Skeletal muscle cell (primary cell): ENCODE data around the gene RAB11FIP4.

Experiments
- DNase-seq: peaks from one replicate; pipeline ENCODE4 v3.0.0-alpha.2; 2010; ENCODE audit warnings: low read depth
- H3K4me3 ChIP-seq: 2 replicates; pipeline ENCODE4 v1.5.1; 2011; ENCODE audit warnings: low read depth, mild to moderate bottlenecking, control low read depth, low read length, moderate library complexity

Gene RAB11FIP4

GRCh38 chr17:31512104-31512740 is 120.7 kb downstream of the RAB11FIP4 start:
- DNase-seq: no peak
- H3K4me3 ChIP-seq: no peak overlapping the region

GRCh38 chr17:31512796-31513195 is 121.3 kb downstream of the RAB11FIP4 start:
- DNase-seq: no peak
- H3K4me3 ChIP-seq: no peak overlapping the region

GRCh38 chr17:31513731-31514427 is 122.4 kb downstream of the RAB11FIP4 start:
- no peak for DNase-seq
- H3K4me3 ChIP-seq: no peak overlapping the region

- no peak overlapping the region for H3K4me3 ChIP-seq
These were observed 123.8 kb downstream of the RAB11FIP4 start for GRCh38 chr17:31515267-31515666.

GRCh38 chr17:31517524-31517923 is 126.0 kb downstream of the RAB11FIP4 start:
- DNase-seq: no peak
- no peak overlapping the region for H3K4me3 ChIP-seq

More at GRCh38 chr17:31515267-31515666, 123.8 kb downstream of the RAB11FIP4 start:
- no peak for DNase-seq

GRCh38 chr17:31518478-31518877 is 127.0 kb downstream of the RAB11FIP4 start:
- DNase-seq: no peak
- no peak overlapping the region for H3K4me3 ChIP-seq

- no peak overlapping the region for H3K4me3 ChIP-seq
- DNase-seq: no peak
These were observed 130.3 kb downstream of the RAB11FIP4 start for GRCh38 chr17:31521632-31522283.

- no peak overlapping the region for H3K4me3 ChIP-seq
- DNase-seq: no peak
These were observed 130.9 kb downstream of the RAB11FIP4 start for GRCh38 chr17:31522284-31522931.

- no peak for DNase-seq
- H3K4me3 ChIP-seq: no peak overlapping the region
These were observed 131.6 kb downstream of the RAB11FIP4 start for GRCh38 chr17:31522987-31523495.

GRCh38 chr17:31523862-31524730 is 132.6 kb downstream of the RAB11FIP4 start:
- no peak for DNase-seq
- H3K4me3 ChIP-seq: no peak overlapping the region

GRCh38 chr17:31524926-31525800 is 133.7 kb downstream of the RAB11FIP4 start:
- no peak overlapping the region for H3K4me3 ChIP-seq
- peak; percentile 63 for DNase-seq

GRCh38 chr17:31525801-31526549 is 134.5 kb downstream of the RAB11FIP4 start:
- DNase-seq: no peak
- H3K4me3 ChIP-seq: no peak overlapping the region

GRCh38 chr17:31527606-31528005 is 136.1 kb downstream of the RAB11FIP4 start:
- no peak overlapping the region for H3K4me3 ChIP-seq
- DNase-seq: no peak

- H3K4me3 ChIP-seq: no peak overlapping the region
- DNase-seq: no peak
These were observed 136.9 kb downstream of the RAB11FIP4 start for GRCh38 chr17:31528291-31528874.

- DNase-seq: no peak
- H3K4me3 ChIP-seq: no peak overlapping the region
These were observed 138.4 kb downstream of the RAB11FIP4 start for GRCh38 chr17:31529841-31530251.

GRCh38 chr17:31530391-31530985 is 139.0 kb downstream of the RAB11FIP4 start:
- DNase-seq: no peak
- no peak overlapping the region for H3K4me3 ChIP-seq
